ENCODE results near the gene TELO2.

DNA sequence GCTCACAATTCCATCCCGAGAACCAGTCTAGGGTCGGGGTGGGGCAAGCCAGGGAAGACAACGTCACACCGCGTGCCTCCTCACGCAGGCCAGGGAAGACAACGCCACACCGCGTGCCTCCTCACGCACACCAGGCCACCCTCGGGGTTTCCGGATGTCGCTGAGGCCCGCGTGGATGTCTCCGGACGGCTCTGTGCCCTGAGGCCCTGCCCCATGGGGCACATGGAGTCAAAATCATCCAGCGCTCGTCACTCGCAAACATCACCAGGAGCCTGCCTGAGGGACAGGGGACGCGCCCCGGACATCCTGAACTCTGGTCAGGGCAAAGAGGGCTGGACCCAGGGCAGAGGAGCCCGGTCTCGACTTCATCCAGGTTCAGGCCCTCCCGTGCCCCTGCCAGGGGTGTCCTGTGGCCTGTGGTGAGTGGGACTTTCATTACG lies 44.0 kb downstream of the TELO2 start:
- no peak for TF ChIP-seq TOX (CRISPR knock-in tag; IDR thresholded peaks at IDR 0.05; ENCODE audit: borderline replicate concordance)
- TF ChIP-seq PATZ1 (CRISPR knock-in tag; IDR thresholded peaks at IDR 0.05; ENCODE audit: borderline replicate concordance) = no peak
- TF ChIP-seq BACH2 (CRISPR knock-in tag; IDR thresholded peaks at IDR 0.05; ENCODE audit: borderline replicate concordance) = no peak
- TF ChIP-seq ZFP30 (CRISPR knock-in tag; IDR thresholded peaks at IDR 0.05) = no peak
- TF ChIP-seq GLIS3 (CRISPR knock-in tag; IDR thresholded peaks at IDR 0.05) = no peak
- no peak for TF ChIP-seq ARNTL (CRISPR knock-in tag; IDR thresholded peaks at IDR 0.05; ENCODE audit: borderline replicate concordance, low read depth)
- no peak for TF ChIP-seq OSR1 (CRISPR knock-in tag; IDR thresholded peaks at IDR 0.05)
- TF ChIP-seq ZNF565 (CRISPR knock-in tag; conservative IDR thresholded peaks at IDR 0.05; ENCODE audit: low read depth) = no peak
- TF ChIP-seq ZNF8 (CRISPR knock-in tag; IDR thresholded peaks at IDR 0.05) = no peak
- TF ChIP-seq RARB (CRISPR knock-in tag; IDR thresholded peaks at IDR 0.05) = no peak
- TF ChIP-seq ZNF70 (CRISPR knock-in tag; IDR thresholded peaks at IDR 0.05) = no peak
- TF ChIP-seq ZFP3 (CRISPR knock-in tag; IDR thresholded peaks at IDR 0.05) = no peak
- TF ChIP-seq, protein P1, sequence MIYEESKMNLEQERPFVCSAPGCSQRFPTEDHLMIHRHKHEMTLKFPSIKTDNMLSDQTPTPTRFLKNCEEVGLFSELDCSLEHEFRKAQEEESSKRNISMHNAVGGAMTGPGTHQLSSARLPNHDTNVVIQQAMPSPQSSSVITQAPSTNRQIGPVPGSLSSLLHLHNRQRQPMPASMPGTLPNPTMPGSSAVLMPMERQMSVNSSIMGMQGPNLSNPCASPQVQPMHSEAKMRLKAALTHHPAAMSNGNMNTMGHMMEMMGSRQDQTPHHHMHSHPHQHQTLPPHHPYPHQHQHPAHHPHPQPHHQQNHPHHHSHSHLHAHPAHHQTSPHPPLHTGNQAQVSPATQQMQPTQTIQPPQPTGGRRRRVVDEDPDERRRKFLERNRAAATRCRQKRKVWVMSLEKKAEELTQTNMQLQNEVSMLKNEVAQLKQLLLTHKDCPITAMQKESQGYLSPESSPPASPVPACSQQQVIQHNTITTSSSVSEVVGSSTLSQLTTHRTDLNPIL (CRISPR knock-in tag; IDR thresholded peaks at IDR 0.05; ENCODE audit: low read depth) = no peak
- TF ChIP-seq ZC3H10 (CRISPR knock-in tag; IDR thresholded peaks at IDR 0.05) = no peak
